ENCODE measurements around the gene GRM7.

GRCh38 chr3:7650466-7650865 is 789.6 kb downstream of the GRM7 start:
- TF ChIP-seq RAD21 (IDR thresholded peaks at IDR 0.05; ENCODE audit: low read length) (no peak), USF2 (IDR thresholded peaks at IDR 0.05; ENCODE audit: low read depth, low read length) (no peak), POLR2A (IDR thresholded peaks at IDR 0.05; ENCODE audit: low read depth, low read length) (no peak), CTCF (conservative IDR thresholded peaks at IDR 0.05; ENCODE audit: low read depth, low read length) (no peak), MAZ (IDR thresholded peaks at IDR 0.05; ENCODE audit: borderline replicate concordance, low read depth, low read length) (no peak), SMC3 (IDR thresholded peaks at IDR 0.05; ENCODE audit: low read depth, low read length) (no peak)

Measured in IMR-90 (cell line).